Measurements from ENCODE around the gene AKAP8. TPM values are rescaled to one million over a fixed set of nuclear protein-coding genes. Genes with fewer than 3 reads are reported as not detected.

The AKAP8 gene
- total RNA-seq, 1 donor from 2014 or later = 17.0 TPM

- DNase-seq (ENCODE audit: low spot score in 2 of 2) = no peak
- Histone ChIP-seq H3K27me3 (no peaks in the 10 kb centered on the region), H3K4me1 (no peaks in the 10 kb centered on the region), H3K27ac (no peak overlapping the region), H3K36me3 (peaks cover 18 to 36% of the 10 kb centered on the region in 2 donors), H3K9me3 (no peaks in the 10 kb centered on the region), H3K4me3 (no peak overlapping the region)
- intact Hi-C loops (cut with DNase I) = no loop called here
- no peak for TF ChIP-seq CTCF (IDR thresholded peaks at IDR 0.05)
Measured at GRCh38 chr19:15390814-15391213, 11.2 kb upstream of the AKAP8 start.

- Histone ChIP-seq H3K4me3 (no peak overlapping the region), H3K27ac (no peak overlapping the region), H3K27me3 (no peaks in the 10 kb centered on the region), H3K4me1 (peaks cover 5 to 21% of the 10 kb centered on the region in 2 donors), H3K36me3 (peaks cover 0 to 5% of the 10 kb centered on the region in 2 donors), H3K9me3 (no peaks in the 10 kb centered on the region)
- intact Hi-C loops (cut with DNase I) = loop anchor here (2.0 kb wide), 1 partner anchor 63 kb away; no protein-coding TSS in a partner anchor
- no peak for TF ChIP-seq CTCF (IDR thresholded peaks at IDR 0.05)
- DNase-seq (ENCODE audit: low spot score in 2 of 2) = no peak
Measured at GRCh38 chr19:15381864-15382263, 2.3 kb upstream of the AKAP8 start.

- no peak for DNase-seq (ENCODE audit: low spot score in 2 of 2)
- intact Hi-C loops (cut with DNase I) = loop anchor here (2.0 kb wide), 1 partner anchor 63 kb away; no protein-coding TSS in a partner anchor
- Histone ChIP-seq H3K27ac (no peak overlapping the region), H3K4me1 (peaks cover 9 to 25% of the 10 kb centered on the region in 2 donors), H3K36me3 (peaks cover 0 to 3% of the 10 kb centered on the region in 2 donors), H3K9me3 (no peaks in the 10 kb centered on the region), H3K27me3 (no peaks in the 10 kb centered on the region), H3K4me3 (no peak overlapping the region)
- TF ChIP-seq CTCF (IDR thresholded peaks at IDR 0.05) = no peak
Measured at GRCh38 chr19:15381429-15381828, 1.8 kb upstream of the AKAP8 start.

- Histone ChIP-seq H3K27me3 (no peaks in the 10 kb centered on the region), H3K4me1 (peaks cover 12 to 31% of the 10 kb centered on the region in 2 donors), H3K36me3 (no peaks in the 10 kb centered on the region), H3K4me3 (peak overlapping the region; percentile 99 to 100), H3K27ac (peak overlapping the region; percentile 99 to 100), H3K9me3 (no peaks in the 10 kb centered on the region)
- peak in 1 of 2 donors; percentile 73 for DNase-seq (ENCODE audit: low spot score in 2 of 2)
- intact Hi-C loops (cut with DNase I) = loop anchor here (1.0 to 5.0 kb wide), 8 partner anchors 39 to 203 kb away; partner anchors contain the start of gene BRD4
- TF ChIP-seq CTCF (IDR thresholded peaks at IDR 0.05) = no peak
Measured at GRCh38 chr19:15379999-15380647, 536 bp upstream of the AKAP8 start.

- TF ChIP-seq CTCF (IDR thresholded peaks at IDR 0.05) = no peak
- no peaks in the 10 kb centered on the region for H3K9me3 ChIP-seq
- peaks cover 26 to 45% of the 10 kb centered on the region in 2 donors for H3K4me1 ChIP-seq
- H3K27me3 ChIP-seq = no peaks in the 10 kb centered on the region
- H3K36me3 ChIP-seq = peaks cover 3 to 5% of the 10 kb centered on the region in 2 donors
- DNase-seq (ENCODE audit: low spot score in 2 of 2) = peak in 1 of 2 donors; percentile 66
- intact Hi-C loops (cut with DNase I) = loop anchor here (1.0 to 5.0 kb wide), 6 partner anchors 41 to 181 kb away; partner anchors contain the start of gene BRD4
- peak overlapping the region; percentile 99 to 100 for H3K27ac ChIP-seq
- H3K4me3 ChIP-seq = peak overlapping the region; percentile 99 to 100
Measured at GRCh38 chr19:15378534-15379082, 979 bp downstream of the AKAP8 start.

All from ascending aorta (tissue), 2 donors.